Activated effector memory CD4-positive, alpha-beta T cell treated with Interleukin-2 at 50 U/mL for 16 hours (primary cell): Measurements from ENCODE around the gene KREMEN1.
"Not testable (repeated sequence)": the region's sequence is repeated elsewhere in the genome, so short reads cannot be mapped to it uniquely, and the experiment has no call there.

Experiments used
- DNase-seq: peaks from one replicate; pipeline ENCODE4 v3.0.0-alpha.2; 2020

The KREMEN1 gene

DNA sequence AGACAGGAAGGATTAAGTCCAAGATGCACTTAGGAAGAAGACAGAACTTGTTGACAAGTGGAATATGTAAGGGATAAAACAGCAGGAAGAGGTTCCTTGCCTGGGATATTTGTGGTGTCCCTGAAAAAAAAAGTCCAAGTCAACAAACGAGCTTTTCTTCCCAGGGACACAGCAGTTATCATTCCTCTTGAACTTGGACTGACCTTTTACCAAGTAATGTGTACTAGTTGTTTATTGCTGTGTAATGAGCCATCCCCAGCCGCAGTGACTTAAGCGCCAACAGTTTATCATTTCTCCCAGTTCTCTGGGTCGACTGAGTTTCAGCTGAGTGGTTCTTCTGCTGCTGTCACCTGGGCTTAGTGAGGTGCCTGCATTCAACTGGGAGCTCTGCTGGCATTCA, 37.0 kb downstream of the KREMEN1 start:
- DNase-seq = no peak

DNA sequence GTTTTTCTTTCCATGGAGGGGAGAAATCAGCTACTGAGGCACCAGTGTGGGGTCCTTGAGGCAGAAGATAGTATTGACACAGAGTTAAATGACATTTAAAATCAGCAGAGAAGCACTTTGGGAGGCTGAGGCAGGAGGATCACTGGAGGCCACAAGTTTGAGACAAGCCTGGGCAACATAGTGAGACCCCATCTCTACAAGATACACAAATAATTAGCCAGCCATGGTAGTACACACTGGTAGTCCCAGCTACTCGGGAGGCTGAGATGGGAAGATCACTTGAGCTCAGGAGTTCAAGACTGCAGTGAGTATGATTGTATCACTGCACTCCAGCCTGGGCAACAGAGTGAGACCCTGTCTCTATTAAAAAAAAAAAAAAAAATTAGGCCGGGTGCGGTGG, 38.1 kb downstream of the KREMEN1 start:
- no peak for DNase-seq

DNA sequence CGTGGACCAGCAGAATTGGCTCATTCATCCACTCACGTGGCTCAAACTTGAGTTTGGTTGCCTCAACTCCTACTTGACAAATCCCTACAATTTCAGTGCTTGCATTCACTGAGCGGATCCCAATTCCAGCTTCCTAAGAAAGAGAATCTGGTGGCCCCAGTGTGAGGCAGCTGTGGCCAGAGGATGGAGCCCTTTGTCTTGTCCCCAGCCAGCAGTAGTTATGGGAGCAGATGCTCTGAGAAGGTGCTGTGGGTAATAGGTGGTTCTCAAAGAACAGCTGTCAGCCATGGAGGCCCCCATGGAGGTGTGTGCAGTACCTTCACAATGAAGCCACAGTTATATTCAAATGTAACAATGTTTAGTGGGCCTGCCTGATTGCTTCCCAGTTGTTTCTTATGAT, 39.3 kb downstream of the KREMEN1 start:
- DNase-seq = no peak

DNA sequence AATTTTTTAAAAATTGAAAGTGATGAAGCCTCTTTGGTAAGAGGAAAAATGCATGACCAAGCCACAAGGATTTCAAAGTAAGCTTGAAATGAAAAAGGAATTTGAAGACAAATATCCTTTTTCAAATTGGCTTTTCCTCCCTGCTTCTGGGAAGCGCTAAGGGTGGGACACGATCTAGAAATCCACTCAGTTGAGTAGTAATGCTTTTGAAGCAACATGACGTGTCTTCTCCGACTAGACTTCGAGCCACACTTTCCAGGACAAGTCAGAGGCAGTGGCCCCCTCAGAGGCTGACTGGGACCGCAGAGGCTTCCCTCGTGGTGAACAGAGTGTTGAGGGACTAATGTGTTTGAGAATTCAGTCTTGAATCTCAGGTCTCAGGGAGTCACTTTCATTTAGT, 39.8 kb downstream of the KREMEN1 start:
- DNase-seq = no peak

DNA sequence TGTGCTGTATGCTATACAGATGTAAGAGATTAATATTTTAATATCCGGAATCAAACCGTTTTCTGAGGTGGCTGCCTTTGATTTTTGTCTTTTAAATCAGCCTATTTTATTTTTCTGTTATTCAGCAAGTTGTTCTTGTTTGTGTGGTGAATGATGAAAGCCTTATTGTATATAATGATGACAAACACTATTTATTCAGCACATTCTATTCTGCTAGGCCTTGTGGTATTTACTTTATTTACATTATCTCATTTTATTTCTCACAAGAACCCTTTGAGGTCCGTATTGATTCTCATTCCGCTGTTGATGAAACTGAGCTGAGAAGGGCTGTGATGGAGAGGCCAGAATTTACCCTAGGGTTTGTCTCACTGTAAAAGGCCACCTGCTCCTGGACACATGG, 40.5 kb downstream of the KREMEN1 start:
- no peak for DNase-seq

DNA sequence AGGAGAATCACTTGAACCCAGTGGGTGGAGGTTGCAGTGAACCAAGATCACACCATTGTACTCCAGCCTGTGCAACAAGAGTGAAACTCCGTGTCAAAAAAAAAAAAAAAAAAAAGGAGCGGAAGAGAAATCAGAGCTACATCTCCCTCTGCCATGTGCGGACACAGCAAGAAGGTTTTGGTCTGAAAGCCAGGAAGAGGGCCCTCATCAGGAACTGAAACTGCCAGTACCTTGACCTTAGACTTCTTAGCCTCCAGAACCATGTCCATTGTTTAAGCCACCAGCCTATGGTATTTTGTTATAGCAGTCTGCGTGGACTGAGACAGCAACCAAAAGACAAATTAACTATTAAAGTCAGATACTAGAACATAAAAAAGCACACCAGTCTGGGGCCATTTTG, 41.6 kb downstream of the KREMEN1 start:
- DNase-seq = no peak

DNA sequence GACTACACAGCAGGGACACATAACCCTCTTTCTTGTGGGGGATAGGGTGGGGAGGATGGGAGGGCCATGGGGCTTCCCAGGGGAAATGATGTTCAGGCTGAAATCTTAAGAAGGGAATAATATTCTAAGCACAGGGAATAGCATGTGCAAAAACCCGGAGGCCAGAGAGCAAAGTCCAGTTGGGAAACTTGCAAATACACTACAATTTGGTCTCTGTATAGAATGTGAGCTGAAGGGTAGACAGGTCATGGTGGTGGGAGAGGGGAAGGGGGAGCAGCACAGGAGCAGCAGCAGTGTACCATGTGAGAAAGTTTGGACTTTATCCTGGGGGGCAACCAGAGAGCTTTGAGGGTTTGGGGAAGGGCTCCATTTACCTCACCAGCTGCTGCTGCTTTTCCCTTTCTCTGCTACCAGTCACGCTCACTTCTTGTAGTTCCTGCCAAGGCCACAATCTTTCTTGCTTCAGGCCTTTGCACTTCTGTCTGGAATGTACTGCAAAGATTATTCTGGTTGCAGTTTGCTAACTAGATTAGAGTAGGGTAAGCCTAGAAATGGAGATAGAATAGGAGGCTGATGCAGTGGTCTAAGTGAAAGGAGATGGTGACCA, 43.0 kb downstream of the KREMEN1 start:
- no peak for DNase-seq

DNA sequence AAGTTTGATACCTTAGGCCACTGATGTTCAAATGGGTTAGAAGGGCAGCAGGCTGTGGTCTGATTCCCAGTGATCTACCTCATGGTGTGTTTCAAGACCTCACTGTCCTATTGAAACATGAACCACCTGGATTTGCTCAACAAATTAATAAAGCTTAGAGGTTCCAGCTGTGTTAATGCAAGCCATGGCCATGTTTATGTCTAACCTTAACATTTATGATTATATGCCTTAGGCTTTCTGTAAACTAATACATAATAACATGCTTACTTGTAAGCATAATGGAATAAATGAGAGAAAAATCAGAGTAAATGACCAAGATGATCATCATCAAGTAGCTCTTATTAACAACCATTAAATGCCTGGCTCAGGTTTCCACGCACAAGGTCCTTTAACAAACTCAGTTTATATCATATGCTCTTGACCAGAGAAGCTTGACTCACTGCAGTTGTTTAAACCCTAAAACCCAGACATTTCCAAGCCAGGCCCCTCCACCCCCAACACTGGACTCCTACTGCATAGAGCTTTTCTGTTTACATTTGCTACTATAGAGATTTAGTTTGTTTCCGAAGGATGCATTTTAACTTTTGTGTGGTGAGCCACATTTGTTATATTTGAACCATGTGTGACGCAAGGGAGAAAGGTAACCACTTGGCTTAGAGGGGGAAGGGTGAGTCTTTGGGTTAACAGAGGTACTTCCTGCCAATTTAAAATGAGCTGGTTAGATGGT, 43.7 kb downstream of the KREMEN1 start:
- DNase-seq = no peak

DNA sequence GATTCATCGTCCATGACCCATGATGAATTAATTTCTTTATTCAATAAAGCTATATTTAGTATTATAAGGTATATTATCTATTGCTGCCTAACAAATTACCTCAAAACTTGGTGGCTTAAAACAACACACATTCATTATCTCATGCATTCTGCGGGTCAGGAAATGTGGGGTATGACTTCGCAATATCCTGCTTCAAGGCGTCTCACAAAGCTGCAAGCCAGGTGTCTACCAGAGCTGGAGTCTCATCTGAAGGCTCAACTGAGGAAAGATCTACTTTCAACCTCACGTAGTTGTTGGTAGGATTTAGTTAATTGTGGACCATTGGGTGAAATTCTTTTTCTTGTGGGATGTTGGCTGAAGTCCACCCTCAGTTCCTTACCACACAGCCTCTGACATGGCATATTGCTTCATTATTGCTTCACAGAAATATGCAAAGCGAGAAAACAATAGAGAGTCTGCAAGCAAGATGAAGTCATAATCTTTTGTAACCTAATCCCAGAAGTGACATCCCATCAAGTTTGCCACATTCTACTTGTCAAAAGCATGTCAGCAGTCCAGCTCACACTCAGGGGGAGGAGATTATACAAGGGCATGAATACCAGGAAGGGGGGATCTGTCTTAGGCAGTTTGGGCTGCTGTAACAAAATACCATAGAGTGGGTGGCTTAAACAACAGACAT, 45.1 kb downstream of the KREMEN1 start:
- no peak for DNase-seq

DNA sequence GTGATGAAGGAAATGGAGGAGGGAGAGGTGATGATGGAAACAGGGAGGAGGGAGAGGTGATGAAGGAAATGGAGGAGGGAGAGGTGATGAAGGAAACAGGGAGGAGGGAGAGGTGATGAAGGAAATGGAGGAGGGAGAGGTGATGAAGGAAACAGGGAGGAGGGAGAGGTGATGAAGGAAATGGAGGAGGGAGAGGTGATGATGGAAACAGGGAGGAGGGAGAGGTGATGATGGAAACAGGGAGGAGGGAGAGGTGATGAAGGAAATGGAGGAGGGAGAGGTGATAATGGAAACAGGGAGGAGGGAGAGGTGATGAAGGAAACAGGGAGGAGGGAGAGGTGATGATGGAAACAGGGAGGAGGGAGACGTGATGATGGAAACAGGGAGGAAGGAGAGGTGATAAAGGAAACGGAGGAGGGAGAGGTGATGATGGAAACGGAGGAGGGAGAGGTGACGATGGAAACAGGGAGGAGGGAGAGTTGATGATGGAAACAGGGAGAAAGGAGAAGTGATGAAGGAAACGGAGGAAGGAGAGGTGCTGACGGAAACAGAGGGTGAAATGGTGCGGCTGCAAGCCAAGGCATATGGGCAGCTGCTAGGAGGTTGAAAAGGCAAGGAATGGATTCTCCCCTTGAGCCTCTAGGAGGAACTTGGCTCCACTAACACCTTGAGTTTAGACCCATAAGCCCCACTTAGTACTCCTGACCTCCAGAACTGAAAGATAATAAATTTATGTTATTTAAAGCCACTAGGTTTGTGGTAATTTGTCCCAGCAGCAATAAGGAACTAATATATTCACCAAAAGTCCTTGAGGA, 47.5 kb downstream of the KREMEN1 start:
- DNase-seq = not testable (repeated sequence)

DNA sequence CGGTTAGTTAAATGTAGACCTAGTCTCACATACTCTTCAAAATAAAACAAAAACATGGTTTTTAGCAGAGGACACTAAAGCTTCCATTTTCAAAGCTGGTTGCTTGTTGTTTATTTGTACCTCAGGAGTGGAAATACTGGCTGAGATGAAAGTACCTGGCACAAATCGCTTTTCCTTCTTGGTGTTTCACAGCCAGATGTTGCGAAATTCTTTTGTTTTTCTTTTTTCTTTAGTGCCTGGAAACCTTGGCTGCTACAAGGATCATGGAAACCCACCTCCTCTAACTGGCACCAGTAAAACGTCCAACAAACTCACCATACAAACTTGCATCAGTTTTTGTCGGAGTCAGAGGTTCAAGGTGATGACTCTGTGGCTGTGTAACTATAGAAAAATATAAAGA, 48.3 kb downstream of the KREMEN1 start:
- DNase-seq = no peak

DNA sequence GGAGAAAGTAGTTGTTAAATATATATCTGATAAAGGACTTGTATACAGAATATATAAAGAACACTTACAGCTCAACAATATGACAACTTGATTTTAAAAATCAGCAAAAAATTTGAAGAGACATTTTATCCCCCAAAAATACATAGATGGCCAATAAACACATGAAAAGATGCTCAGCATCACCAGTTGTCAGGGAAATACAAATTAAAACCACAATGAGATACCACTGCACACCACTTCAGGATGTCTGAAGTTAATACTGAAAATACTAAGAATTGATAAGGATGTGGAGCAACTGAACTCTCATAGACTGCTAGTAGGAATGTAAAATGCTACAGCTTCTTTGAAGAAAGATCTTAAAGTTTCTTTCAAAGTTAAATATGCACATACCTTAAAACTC, 49.2 kb downstream of the KREMEN1 start:
- no peak for DNase-seq

DNA sequence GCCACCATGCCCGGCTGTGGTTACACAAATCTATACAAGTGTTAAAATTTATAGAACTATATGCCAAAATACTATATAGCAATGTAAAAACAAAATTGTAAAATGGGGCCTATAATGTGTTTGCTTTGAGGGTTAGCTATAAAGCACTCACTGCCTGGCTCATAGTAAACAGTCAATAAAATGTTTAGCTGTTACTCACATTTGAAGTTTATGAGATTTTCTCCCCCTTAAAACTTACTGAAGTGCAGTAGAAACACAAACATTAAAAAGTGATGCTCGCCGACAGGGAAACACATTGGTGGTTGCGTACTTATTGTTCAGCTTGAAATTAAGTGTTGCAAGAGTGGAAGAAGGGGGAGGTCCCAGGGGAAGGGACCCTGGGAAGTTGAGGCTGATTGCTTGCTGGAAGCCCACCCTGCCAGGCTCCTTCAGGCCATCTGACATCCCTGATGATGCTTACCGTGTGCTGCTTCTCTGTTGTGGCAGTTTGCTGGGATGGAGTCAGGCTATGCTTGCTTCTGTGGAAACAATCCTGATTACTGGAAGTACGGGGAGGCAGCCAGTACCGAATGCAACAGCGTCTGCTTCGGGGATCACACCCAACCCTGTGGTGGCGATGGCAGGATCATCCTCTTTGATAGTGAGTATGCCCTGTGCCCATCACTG, 52.1 kb downstream of the KREMEN1 start:
- DNase-seq = no peak

DNA sequence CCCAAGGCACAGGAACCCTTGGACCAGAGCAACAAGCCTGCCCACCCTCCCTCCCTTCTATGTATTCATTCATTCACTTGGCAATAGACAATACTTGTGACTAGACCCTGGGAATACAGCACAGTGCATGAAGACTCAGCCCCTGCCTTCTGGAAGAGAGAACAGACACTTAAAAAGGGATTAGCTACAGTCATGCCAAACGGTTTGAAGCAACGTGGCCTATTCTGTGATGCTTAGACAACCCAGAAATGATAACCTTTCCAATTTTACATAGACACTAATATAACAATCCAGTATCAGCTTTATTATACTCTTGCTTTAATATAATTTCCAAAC, 52.6 kb downstream of the KREMEN1 start:
- DNase-seq = no peak

DNA sequence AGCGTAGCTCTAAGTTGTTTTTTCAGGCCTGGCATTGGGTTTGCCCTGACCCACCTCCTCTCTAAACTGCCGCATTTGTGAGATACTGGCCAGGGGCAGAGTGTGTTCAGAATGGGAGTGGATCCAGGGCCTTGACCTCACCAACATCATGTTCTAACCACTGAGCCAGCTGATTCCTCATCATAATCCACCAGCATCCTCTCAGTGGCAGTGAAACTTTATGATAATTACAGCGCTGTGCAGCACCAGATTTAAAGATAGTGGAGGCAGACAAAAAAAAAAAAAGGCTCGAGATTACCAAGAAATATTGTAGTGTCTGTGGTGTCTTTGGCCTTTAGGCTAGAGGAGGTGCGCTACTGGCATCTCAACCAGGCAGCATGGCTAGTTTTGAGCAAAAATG, 53.0 kb downstream of the KREMEN1 start:
- no peak for DNase-seq

DNA sequence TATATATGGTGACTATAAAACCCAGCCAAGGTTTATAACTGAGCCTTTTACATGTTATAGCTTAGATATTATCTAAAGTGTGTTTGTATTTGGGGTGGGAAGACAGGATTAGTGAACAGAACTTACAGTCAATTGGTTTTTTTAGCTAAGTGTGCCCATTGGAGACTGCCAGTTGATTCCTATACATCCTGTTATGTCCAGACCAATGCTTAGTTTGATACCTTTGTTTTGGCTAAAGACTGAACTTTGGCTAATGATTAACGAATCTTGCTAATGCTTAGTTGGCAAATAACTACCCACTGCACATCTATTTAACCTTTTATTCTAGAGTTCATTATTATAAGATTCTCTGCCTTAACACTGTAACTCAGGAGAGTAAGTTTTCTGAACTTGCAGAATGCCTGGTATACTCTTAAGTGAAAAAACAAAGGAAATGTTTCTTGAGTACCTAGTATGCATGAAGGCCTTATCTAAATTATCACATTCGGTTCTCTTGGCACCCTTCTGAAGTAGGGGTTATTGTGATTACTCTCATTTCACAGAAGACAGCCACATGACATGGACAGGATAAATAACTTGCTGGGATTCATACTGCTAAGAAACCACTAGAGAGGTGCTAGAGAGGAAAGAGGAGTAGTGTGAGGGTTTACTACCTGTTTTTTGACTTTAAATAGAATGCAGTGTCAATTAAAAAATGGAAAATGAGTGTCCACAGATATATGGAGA, 54.0 kb downstream of the KREMEN1 start:
- no peak for DNase-seq

DNA sequence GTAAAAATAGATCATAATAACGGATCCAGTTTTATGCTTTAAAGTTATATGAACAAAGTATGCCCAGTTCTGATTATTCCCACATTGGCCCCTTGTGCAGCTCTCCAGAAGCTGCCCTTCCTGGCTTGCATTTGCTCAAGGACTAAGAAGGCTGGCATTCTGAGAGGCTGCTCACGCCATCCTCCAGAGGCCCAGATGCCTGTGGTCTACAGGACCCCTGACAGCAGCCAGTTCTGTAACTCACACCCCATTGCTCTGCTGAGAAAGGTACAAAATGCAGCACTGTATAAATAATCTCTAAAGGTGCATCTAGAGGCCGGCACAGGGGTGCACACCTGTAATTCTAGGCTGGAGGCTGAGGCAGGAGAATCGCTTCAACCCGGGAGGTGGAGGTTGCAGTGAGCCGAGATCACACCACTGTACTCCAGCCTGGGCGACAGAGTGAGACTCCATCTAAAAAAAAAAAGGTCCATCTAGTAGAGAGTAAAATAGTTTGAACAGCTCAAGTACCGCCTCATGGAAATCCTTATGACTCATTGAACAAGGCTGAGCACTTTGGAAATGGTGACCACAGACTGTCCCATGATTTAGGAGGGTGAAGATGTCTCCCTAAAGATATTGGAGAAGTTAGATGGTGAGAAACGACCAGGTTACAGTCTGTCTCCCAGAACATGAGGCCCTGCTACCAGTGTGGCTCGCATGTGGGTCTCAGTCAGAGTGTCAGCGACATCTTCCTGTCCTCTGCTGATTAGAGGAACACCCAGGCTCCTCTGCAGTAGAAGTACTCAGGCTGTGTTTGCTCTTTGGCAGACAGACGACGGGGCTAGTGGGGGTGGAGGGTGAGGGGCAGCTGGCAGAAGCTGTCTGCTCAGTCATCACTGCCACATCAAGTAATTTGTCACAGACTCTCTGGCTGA, 56.3 kb downstream of the KREMEN1 start:
- DNase-seq = no peak

DNA sequence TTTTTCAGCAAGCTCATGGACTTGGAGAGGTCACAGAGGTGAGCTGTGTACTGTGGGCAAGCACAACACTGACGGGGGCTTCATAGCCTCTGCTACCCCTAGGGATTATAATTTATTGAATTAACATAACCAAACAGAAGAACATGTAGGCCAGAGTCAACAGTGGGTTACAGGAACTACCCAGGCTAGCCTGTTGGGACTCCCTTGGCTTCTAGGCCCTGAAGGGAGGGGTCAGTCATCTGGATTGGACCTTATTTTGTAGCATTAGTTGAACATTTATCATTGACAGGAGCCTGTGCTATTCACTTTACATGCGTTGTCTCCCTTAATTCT, 56.9 kb downstream of the KREMEN1 start:
- no peak for DNase-seq

DNA sequence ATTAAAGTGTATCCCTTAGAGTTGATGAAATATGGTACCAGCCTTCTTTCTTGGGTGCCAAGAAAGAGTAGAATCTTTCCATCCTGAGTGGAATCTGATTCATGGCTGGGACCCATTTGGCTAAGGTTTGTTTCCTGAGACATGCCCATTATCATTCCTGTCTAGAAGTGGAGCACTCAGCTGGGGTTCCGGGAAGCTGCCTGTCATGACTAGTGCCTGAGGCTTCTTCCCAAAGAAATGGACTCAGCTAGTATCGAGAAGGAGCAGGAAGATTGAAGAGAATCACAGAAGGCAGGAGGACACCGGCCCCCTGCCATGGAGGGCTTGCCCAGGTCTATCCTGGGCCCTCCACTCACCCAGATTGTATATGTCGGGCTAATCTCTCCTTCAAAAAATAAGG, 57.6 kb downstream of the KREMEN1 start:
- DNase-seq = no peak

DNA sequence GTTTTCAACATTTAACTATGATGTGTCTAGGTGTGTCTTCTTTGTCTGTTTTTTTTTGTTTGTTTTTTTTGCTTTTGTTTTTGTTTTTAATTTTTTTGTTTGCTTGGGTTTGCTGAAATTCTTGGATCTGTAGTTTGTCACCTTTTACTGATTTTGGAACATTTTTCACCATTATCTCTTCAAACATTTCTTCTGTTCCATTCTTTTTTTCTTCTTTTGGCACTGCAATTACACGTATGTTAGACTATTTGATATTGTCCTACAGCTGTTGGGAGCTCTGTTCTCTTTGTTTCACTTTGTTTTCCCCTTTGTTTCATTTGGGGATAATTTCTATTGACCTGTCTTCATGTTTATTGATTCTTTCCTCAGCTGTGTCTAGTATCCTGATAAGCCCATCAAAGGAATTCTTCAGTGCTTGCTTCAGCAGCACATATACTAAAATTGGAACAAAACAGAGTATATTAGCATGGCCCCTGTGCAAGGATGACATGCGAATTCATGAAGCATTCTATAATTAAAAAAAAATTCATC, 60.8 kb downstream of the KREMEN1 start:
- no peak for DNase-seq

DNA sequence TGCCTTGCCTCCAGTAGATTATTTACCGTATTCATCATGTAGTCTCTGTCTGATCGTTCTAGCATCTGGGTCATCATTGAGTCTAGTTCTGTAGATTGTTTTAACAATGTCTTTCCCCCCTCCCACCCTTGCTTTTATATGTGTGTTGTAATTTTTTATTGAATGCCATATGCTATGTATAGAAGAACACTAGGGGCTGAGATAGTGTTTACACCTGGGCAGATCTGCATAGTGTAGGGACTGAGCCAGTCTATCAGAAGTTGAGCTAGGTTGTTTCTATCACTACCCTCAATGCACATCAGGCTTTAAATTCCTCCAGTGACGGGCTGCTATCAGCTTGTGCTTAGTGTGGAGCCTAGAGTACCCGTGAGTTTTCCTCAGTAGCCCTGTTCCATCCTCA, 61.6 kb downstream of the KREMEN1 start:
- DNase-seq = no peak
